Left colon (tissue), 2 donors: ENCODE data around the gene GCNT2. TPM values are rescaled to one million over a fixed set of nuclear protein-coding genes. Genes with fewer than 3 reads are reported as not detected.
"Not testable (repeated sequence)": the region's sequence is repeated elsewhere in the genome, so short reads cannot be mapped to it uniquely, and the experiment has no call there.

Experiments used
- ATAC-seq: fragments of 200-7000 bp; cut with Tn5 transposase; one replicate; pipeline ENCODE4 v1.9.1; 2020; ENCODE audit warnings: mild to moderate bottlenecking, moderate library complexity
- DNase-seq, 2 donors: peaks; one replicate each; pipeline ENCODE4 v3.0.0-alpha.2; 2020
- intact Hi-C, 2 donors: fragments of 100-400 bp; cut with DNase I in 1 of 2; cut with micrococcal nuclease in 1 of 2; formaldehyde crosslinking; loops; one replicate each; pipeline versions ENCODE4 v1.11.2 to v1.14.0; 2022; cut with DNase I, micrococcal nuclease
- total RNA-seq, 2 donors: library from RNA; stranded (reverse); fragmentation: NEBNext Ultra II Directional; extraction: Animal tissue kit (Norgen Biotek cat#: 25700); gene quantifications; one replicate each; pipeline ENCODE4 v1.2.1, GENCODE V29; 2021
- donor health status: DM: no; HTN: no; CAD: no.
- donor health status: DM: yes; HTN: yes; CAD: no.

Gene GCNT2
- total RNA-seq, 2 donors from 2014 or later = 12.2 to 20.3 TPM

- intact Hi-C loops = no loop called here
- ATAC-seq (no peak), DNase-seq (no peak)
Measured at GRCh38 chr6:10565913-10566312, 44.8 kb downstream of the GCNT2 start.

- DNase-seq (no peak), ATAC-seq (peak; percentile 74)
- intact Hi-C loops = no loop called here
Measured at GRCh38 chr6:10567256-10568026, 46.3 kb downstream of the GCNT2 start.

GRCh38 chr6:10569392-10570127 is 48.4 kb downstream of the GCNT2 start:
- DNase-seq (no peak), ATAC-seq (no peak)
- intact Hi-C loops = no loop called here

- ATAC-seq, DNase-seq, intact Hi-C loops: not testable (repeated sequence)
Measured at GRCh38 chr6:10575519-10575918, 54.4 kb downstream of the GCNT2 start.

- DNase-seq = no peak
- intact Hi-C loops = no loop called here
- ATAC-seq = no peak
Measured at GRCh38 chr6:10576226-10576625, 55.1 kb downstream of the GCNT2 start.

- DNase-seq = no peak
- no peak for ATAC-seq
- intact Hi-C loops = no loop called here
Measured at GRCh38 chr6:10577112-10577511, 56.0 kb downstream of the GCNT2 start.

GRCh38 chr6:10578723-10579122 is 57.6 kb downstream of the GCNT2 start:
- DNase-seq (no peak), ATAC-seq (no peak)
- intact Hi-C loops = no loop called here

GRCh38 chr6:10579803-10580202 is 58.7 kb downstream of the GCNT2 start:
- ATAC-seq (peak; percentile 44), DNase-seq (no peak)
- intact Hi-C loops = no loop called here

GRCh38 chr6:10580570-10580969 is 59.4 kb downstream of the GCNT2 start:
- DNase-seq = no peak
- intact Hi-C loops = no loop called here
- ATAC-seq = no peak

GRCh38 chr6:10581402-10581801 is 60.3 kb downstream of the GCNT2 start:
- intact Hi-C loops, DNase-seq: not testable (repeated sequence)
- ATAC-seq = peak; percentile 28

- DNase-seq (no peak), ATAC-seq (peak; percentile 35)
- intact Hi-C loops = no loop called here
Measured at GRCh38 chr6:10582774-10583508, 61.8 kb downstream of the GCNT2 start.

GRCh38 chr6:10583509-10583901 is 62.4 kb downstream of the GCNT2 start:
- ATAC-seq = peak; percentile 13
- DNase-seq = no peak
- intact Hi-C loops = no loop called here

GRCh38 chr6:10584607-10585006 is 63.5 kb downstream of the GCNT2 start:
- ATAC-seq (no peak), DNase-seq (no peak)
- intact Hi-C loops = no loop called here

GRCh38 chr6:10585209-10585845 is 64.2 kb downstream of the GCNT2 start:
- no peak for ATAC-seq
- intact Hi-C loops = no loop called here
- DNase-seq = no peak

- intact Hi-C loops = no loop called here
- DNase-seq (no peak), ATAC-seq (no peak)
Measured at GRCh38 chr6:10586302-10586701, 65.2 kb downstream of the GCNT2 start.

- DNase-seq (no peak), ATAC-seq (no peak)
- intact Hi-C loops = no loop called here
Measured at GRCh38 chr6:10587656-10588406, 66.7 kb downstream of the GCNT2 start.

- no peak for DNase-seq
- intact Hi-C loops = no loop called here
- ATAC-seq = no peak
Measured at GRCh38 chr6:10588562-10589428, 67.6 kb downstream of the GCNT2 start.

GRCh38 chr6:10589429-10589727 is 68.2 kb downstream of the GCNT2 start:
- ATAC-seq = peak; percentile 21
- intact Hi-C loops = no loop called here
- DNase-seq = no peak
